Testis (tissue), 2 donors: Measurements from ENCODE around the gene ARHGAP19.

Experiments used
- POLR2A ChIP-seq: fragments of 450-650 bp; IDR thresholded peaks from one replicate; pipeline ENCODE4 v1.6.1; 2017; ENCODE audit warnings: antibody characterized with exemption, mild to moderate bottlenecking, moderate library complexity
- TF ChIP-seq, protein P1 (sequence below), 3 experiments: fragments of 450-650 bp in 2 of 3; fragments of 200-600 bp in 1 of 3; sonication (generic) in 1 of 3; IDR thresholded peaks; one replicate each; pipeline ENCODE4 v1.5.1; 2016 to 2019; ENCODE audit warnings: antibody characterized with exemption in 3 of 3, mild to moderate bottlenecking in 2 of 3, moderate library complexity in 1 of 3

GRCh38 chr10:97279121-97279815 lies 13.2 kb downstream of the ARHGAP19 start:
- TF ChIP-seq, protein P1, sequence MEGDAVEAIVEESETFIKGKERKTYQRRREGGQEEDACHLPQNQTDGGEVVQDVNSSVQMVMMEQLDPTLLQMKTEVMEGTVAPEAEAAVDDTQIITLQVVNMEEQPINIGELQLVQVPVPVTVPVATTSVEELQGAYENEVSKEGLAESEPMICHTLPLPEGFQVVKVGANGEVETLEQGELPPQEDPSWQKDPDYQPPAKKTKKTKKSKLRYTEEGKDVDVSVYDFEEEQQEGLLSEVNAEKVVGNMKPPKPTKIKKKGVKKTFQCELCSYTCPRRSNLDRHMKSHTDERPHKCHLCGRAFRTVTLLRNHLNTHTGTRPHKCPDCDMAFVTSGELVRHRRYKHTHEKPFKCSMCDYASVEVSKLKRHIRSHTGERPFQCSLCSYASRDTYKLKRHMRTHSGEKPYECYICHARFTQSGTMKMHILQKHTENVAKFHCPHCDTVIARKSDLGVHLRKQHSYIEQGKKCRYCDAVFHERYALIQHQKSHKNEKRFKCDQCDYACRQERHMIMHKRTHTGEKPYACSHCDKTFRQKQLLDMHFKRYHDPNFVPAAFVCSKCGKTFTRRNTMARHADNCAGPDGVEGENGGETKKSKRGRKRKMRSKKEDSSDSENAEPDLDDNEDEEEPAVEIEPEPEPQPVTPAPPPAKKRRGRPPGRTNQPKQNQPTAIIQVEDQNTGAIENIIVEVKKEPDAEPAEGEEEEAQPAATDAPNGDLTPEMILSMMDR (IDR thresholded peaks at IDR 0.05), result no peak
- no peak for TF ChIP-seq POLR2A
